Cardiac muscle cell (in vitro differentiated cells and primary cell): Measurements from ENCODE around the gene HJURP. TPM values are rescaled to one million over a fixed set of nuclear protein-coding genes. Genes with fewer than 3 reads are reported as not detected.

Experiments
- DNase-seq, 2 donors: peaks; one replicate each; pipeline versions ENCODE4 v3.0.0 to v3.0.0-alpha.2; 2010 to 2017; ENCODE audit warnings: low read depth in 1 of 2, low spot score in 1 of 2
- H3K27ac ChIP-seq: fragments of 200-600 bp; sonication (generic); 2 replicates; pipeline ENCODE4 v1.5.1; 2016
- H3K27me3 ChIP-seq: fragments of 200-600 bp; sonication (generic); 2 replicates; pipeline ENCODE4 v1.6.0; 2016; ENCODE audit warnings: control low read depth
- H3K36me3 ChIP-seq: fragments of 200-600 bp; sonication (generic); 2 replicates; pipeline ENCODE4 v1.5.1; 2016; ENCODE audit warnings: control low read depth
- H3K4me1 ChIP-seq: fragments of 200-600 bp; sonication (generic); 2 replicates; pipeline ENCODE4 v1.8.1; 2017; ENCODE audit warnings: low read depth, mild to moderate bottlenecking, mixed run types
- H3K4me3 ChIP-seq: fragments of 200-600 bp; sonication (generic); 2 replicates; pipeline ENCODE4 v1.5.1; 2016; ENCODE audit warnings: mild to moderate bottlenecking
- H3K9me3 ChIP-seq: fragments of 200-600 bp; sonication (generic); 2 replicates; pipeline ENCODE4 v1.5.1; 2017; ENCODE audit warnings: low read depth, mild to moderate bottlenecking, control low read depth
- CTCF ChIP-seq: IDR thresholded peaks from 2 replicates; pipeline ENCODE4 v1.5.1; 2012; ENCODE audit warnings: low read depth, mild to moderate bottlenecking, low read length
- polyA plus RNA-seq: library from polyadenylated mRNA; unstranded; fragments of >200 nt; fragmentation: Nextera tagmentation; extraction: Ambion mirVana; gene quantifications from 2 replicates; pipeline ENCODE4 v1.2.1, GENCODE V29; 2016
- total RNA-seq: library from RNA; depleted of rRNA; stranded (reverse); fragments of >200 nt; gene quantifications from 2 replicates; pipeline ENCODE4 v1.2.3, GENCODE V29; 2016

The HJURP gene
- total and polyA plus RNA-seq, 2 experiments from 2014 or later, result 8.0 to 53.3 TPM

- Histone ChIP-seq H3K36me3 (no peaks in the 10 kb centered on the region), H3K27ac (no peak overlapping the region), H3K4me3 (no peak overlapping the region), H3K4me1 (no peaks in the 10 kb centered on the region), H3K27me3 (no peaks in the 10 kb centered on the region), H3K9me3 (no peaks in the 10 kb centered on the region)
- TF ChIP-seq CTCF, result no peak
- no peak for DNase-seq
Measured at GRCh38 chr2:233818639-233819621, 35.4 kb downstream of the HJURP start.

- no peak overlapping the region for H3K4me3 ChIP-seq
- no peaks in the 10 kb centered on the region for H3K36me3 ChIP-seq
- no peaks in the 10 kb centered on the region for H3K9me3 ChIP-seq
- H3K27me3 ChIP-seq, result no peaks in the 10 kb centered on the region
- H3K27ac ChIP-seq, result no peak overlapping the region
- no peaks in the 10 kb centered on the region for H3K4me1 ChIP-seq
- TF ChIP-seq CTCF, result no peak
- no peak for DNase-seq
Measured at GRCh38 chr2:233817995-233818638, 36.2 kb downstream of the HJURP start.

- H3K9me3 ChIP-seq, result no peaks in the 10 kb centered on the region
- TF ChIP-seq CTCF, result no peak
- DNase-seq, result peak in 1 of 2 donors; percentile 58
- H3K36me3 ChIP-seq, result no peaks in the 10 kb centered on the region
- no peaks in the 10 kb centered on the region for H3K4me1 ChIP-seq
- H3K4me3 ChIP-seq, result no peak overlapping the region
- no peaks in the 10 kb centered on the region for H3K27me3 ChIP-seq
- H3K27ac ChIP-seq, result no peak overlapping the region
Measured at GRCh38 chr2:233817361-233817911, 36.9 kb downstream of the HJURP start.

GRCh38 chr2:233816771-233817170, 37.6 kb downstream of the HJURP start:
- no peak for TF ChIP-seq CTCF
- H3K4me3 ChIP-seq, result no peak overlapping the region
- DNase-seq, result peak; percentile 10 to 36

GRCh38 chr2:233816334-233816733, 38.0 kb downstream of the HJURP start:
- no peaks in the 10 kb centered on the region for H3K4me1 ChIP-seq
- H3K9me3 ChIP-seq, result no peaks in the 10 kb centered on the region
- no peaks in the 10 kb centered on the region for H3K36me3 ChIP-seq
- H3K4me3 ChIP-seq, result no peak overlapping the region
- no peaks in the 10 kb centered on the region for H3K27me3 ChIP-seq
- no peak for TF ChIP-seq CTCF
- H3K27ac ChIP-seq, result no peak overlapping the region
- DNase-seq, result peak in 1 of 2 donors; percentile 9

More at GRCh38 chr2:233816771-233817170, 37.6 kb downstream of the HJURP start:
- Histone ChIP-seq H3K9me3 (no peaks in the 10 kb centered on the region), H3K4me1 (no peaks in the 10 kb centered on the region), H3K36me3 (no peaks in the 10 kb centered on the region), H3K27ac (no peak overlapping the region), H3K27me3 (no peaks in the 10 kb centered on the region)
